NCI-H1436 treated with DMSO at 0.1 percent for 48 hours (cell line): ENCODE data around the gene SMPD3.

ENCODE experiments used
- DNase-seq: peaks from one replicate; lab custom pipeline; 2025; lab: John Stamatoyannopoulos, UW

SMPD3 gene

GRCh38 chr16:68380676-68381362, 67.5 kb downstream of the SMPD3 start:
- no peak for DNase-seq

GRCh38 chr16:68380348-68380670, 68.0 kb downstream of the SMPD3 start:
- DNase-seq = no peak

GRCh38 chr16:68379472-68380347, 68.6 kb downstream of the SMPD3 start:
- DNase-seq = no peak

- DNase-seq = no peak
These were observed 69.6 kb downstream of the SMPD3 start for GRCh38 chr16:68378436-68379415.

- no peak for DNase-seq
These were observed 70.5 kb downstream of the SMPD3 start for GRCh38 chr16:68377667-68378393.

GRCh38 chr16:68377221-68377620, 71.1 kb downstream of the SMPD3 start:
- DNase-seq = no peak

- no peak for DNase-seq
These were observed 71.7 kb downstream of the SMPD3 start for GRCh38 chr16:68376590-68376989.

- no peak for DNase-seq
These were observed 72.3 kb downstream of the SMPD3 start for GRCh38 chr16:68375801-68376536.

- DNase-seq = no peak
These were observed 73.2 kb downstream of the SMPD3 start for GRCh38 chr16:68374961-68375660.

- no peak for DNase-seq
These were observed 74.0 kb downstream of the SMPD3 start for GRCh38 chr16:68374246-68374805.

- DNase-seq = no peak
These were observed 74.6 kb downstream of the SMPD3 start for GRCh38 chr16:68373528-68374245.

GRCh38 chr16:68372806-68373205, 75.5 kb downstream of the SMPD3 start:
- no peak for DNase-seq

GRCh38 chr16:68372381-68372720, 76.0 kb downstream of the SMPD3 start:
- DNase-seq = no peak

GRCh38 chr16:68371706-68372380, 76.5 kb downstream of the SMPD3 start:
- DNase-seq = no peak

GRCh38 chr16:68371276-68371651, 77.0 kb downstream of the SMPD3 start:
- DNase-seq = no peak

- DNase-seq = no peak
These were observed 77.6 kb downstream of the SMPD3 start for GRCh38 chr16:68370581-68371275.

GRCh38 chr16:68369697-68370580, 78.4 kb downstream of the SMPD3 start:
- no peak for DNase-seq
